OCI-LY3 (cell line): ENCODE data around the gene MLXIP.
A peak's percentile ranks its signal among the peaks of the same experiment; 100 is the strongest.

ENCODE experiments used
- H2AFZ ChIP-seq: fragments of 200-600, 300-600 bp; shearing (Covaris generic); 2 replicates; pipeline ENCODE4 v1.6.0; 2014; ENCODE audit warnings: antibody characterized with exemption, low read depth, low read length
- H3K27ac ChIP-seq: fragments of 200-600, 300-600 bp; sonication (generic); 2 replicates; pipeline ENCODE4 v1.5.1; 2014; ENCODE audit warnings: mild to moderate bottlenecking, low read length, moderate library complexity, mixed read lengths
- H3K27me3 ChIP-seq: fragments of 200-600, 300-600 bp; sonication (generic); 2 replicates; pipeline ENCODE4 v1.6.1; 2014; ENCODE audit warnings: low read depth, low read length, mixed read lengths
- H3K36me3 ChIP-seq: fragments of 200-600, 300-600 bp; sonication (generic); replicated peaks from 2 replicates; pipeline ENCODE3; 2014; ENCODE audit warnings: low read depth, low read length, mixed read lengths
- H3K4me1 ChIP-seq: fragments of 300-600, 200-600 bp; sonication (generic); 2 replicates; pipeline ENCODE4 v1.6.1; 2014; ENCODE audit warnings: low read length, mixed read lengths
- H3K4me2 ChIP-seq: fragments of 200-600, 300-600 bp; sonication (generic); 2 replicates; pipeline ENCODE4 v1.6.1; 2014; ENCODE audit warnings: low read length, mixed read lengths
- H3K4me3 ChIP-seq: fragments of 300-600, 200-600 bp; sonication (generic); 2 replicates; pipeline ENCODE4 v1.5.1; 2014; ENCODE audit warnings: antibody characterized with exemption, mild to moderate bottlenecking, low read length, moderate library complexity
- H3K79me2 ChIP-seq: fragments of 300-600, 200-600 bp; shearing (Covaris generic); 2 replicates; pipeline ENCODE4 v1.6.1; 2014; ENCODE audit warnings: mild to moderate bottlenecking, low read length, mixed read lengths
- H3K9ac ChIP-seq: fragments of 300-600, 200-600 bp; shearing (Covaris generic); 2 replicates; pipeline ENCODE4 v1.6.0; 2014; ENCODE audit warnings: mild to moderate bottlenecking, low read length, moderate library complexity
- H3K9me3 ChIP-seq: fragments of 200-600, 300-600 bp; shearing (Covaris generic); 2 replicates; pipeline ENCODE4 v1.6.1; 2014; ENCODE audit warnings: low read length, mixed read lengths; ENCODE audit not compliant: insufficient read depth
- H4K20me1 ChIP-seq: fragments of 200-600, 300-600 bp; sonication (generic); 2 replicates; pipeline ENCODE4 v1.6.1; 2016; ENCODE audit warnings: low read length, mixed read lengths; ENCODE audit not compliant: insufficient read depth
- EZH2phosphoT487 ChIP-seq: fragments of 200-600 bp; shearing (Covaris generic); IDR thresholded peaks from 2 replicates; pipeline ENCODE4 v1.6.1; 2018; ENCODE audit warnings: antibody characterized with exemption, mixed run types, low read depth
- TF ChIP-seq, protein P1 (sequence below): fragments of 200-600, 300-600 bp; sonication (generic); IDR thresholded peaks from 2 replicates; pipeline ENCODE4 v1.5.1; 2014; ENCODE audit warnings: antibody characterized with exemption, low read length, low read depth

MLXIP gene

DNA sequence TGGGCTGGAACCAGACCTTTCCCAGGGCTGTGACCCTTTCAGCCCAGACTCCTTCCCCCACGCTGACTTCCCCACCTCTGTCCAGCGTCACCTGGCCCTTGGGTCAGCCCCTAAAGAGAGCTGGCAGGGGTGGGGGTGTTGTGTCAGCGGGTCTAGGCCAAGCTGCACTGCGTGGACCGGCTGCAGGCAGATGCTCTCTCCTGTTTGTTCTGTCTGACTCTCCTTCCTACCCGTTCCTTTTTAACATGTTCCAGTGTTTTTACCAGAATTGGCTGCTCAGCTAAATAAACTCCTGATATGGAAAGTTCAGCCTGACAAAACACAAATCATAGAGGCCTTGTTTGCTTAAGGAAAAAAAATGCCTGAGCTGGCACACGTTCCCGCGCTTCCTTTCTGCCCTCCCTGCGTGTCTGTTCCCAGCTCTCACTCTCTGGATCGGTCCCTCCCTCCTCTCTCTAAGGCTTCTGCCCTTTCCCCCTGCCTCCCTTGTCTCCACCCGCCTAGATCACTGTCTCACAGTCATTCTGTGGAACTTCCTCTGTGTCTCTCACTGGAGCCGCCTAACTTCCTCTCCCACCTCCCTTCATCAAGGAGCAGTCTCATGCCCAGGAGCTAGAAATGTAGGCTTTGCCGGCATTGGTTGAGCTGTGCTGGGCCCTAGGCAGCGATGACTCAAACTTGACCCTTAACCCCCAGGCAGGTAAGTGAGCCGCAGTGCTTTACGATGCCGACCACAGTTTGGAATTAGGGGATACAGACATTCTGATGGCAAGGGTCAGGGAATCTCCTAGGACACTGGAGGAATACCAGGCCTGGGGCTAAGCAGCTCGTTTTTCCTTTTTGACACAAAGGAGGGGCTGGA is 15.5 kb upstream of the MLXIP start:
- H3K36me3 ChIP-seq, result peaks cover 25% of the 10 kb centered on the region
- H3K4me2 ChIP-seq, result no peak overlapping the region
- H3K79me2 ChIP-seq, result no peaks in the 10 kb centered on the region
- no peaks in the 10 kb centered on the region for H3K27me3 ChIP-seq
- no peaks in the 10 kb centered on the region for H3K9me3 ChIP-seq
- peaks cover 5% of the 10 kb centered on the region for H3K4me1 ChIP-seq
- no peak overlapping the region for H3K27ac ChIP-seq
- no peaks in the 10 kb centered on the region for H4K20me1 ChIP-seq
- no peak overlapping the region for H2AFZ ChIP-seq
- H3K9ac ChIP-seq, result no peak overlapping the region
- no peak overlapping the region for H3K4me3 ChIP-seq
- TF ChIP-seq, protein P1, sequence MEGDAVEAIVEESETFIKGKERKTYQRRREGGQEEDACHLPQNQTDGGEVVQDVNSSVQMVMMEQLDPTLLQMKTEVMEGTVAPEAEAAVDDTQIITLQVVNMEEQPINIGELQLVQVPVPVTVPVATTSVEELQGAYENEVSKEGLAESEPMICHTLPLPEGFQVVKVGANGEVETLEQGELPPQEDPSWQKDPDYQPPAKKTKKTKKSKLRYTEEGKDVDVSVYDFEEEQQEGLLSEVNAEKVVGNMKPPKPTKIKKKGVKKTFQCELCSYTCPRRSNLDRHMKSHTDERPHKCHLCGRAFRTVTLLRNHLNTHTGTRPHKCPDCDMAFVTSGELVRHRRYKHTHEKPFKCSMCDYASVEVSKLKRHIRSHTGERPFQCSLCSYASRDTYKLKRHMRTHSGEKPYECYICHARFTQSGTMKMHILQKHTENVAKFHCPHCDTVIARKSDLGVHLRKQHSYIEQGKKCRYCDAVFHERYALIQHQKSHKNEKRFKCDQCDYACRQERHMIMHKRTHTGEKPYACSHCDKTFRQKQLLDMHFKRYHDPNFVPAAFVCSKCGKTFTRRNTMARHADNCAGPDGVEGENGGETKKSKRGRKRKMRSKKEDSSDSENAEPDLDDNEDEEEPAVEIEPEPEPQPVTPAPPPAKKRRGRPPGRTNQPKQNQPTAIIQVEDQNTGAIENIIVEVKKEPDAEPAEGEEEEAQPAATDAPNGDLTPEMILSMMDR, result no peak
- no peak for TF ChIP-seq EZH2phosphoT487

DNA sequence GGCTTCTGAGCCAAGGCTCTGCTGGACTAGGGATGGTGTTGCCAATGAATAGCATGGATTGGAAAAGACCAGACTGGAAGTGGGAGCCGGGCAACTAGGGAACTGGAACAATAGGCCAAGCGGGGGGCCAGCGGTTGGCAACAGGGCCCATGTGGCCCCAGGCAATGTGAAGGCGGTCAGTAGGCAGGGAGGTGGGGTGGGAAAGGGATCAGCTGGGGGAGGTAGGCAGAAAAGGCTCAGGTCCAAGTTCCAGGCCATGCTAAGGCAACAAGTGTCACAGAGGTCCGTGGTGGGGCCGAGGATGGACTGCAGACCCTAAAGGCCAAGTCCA is 14.9 kb upstream of the MLXIP start:
- H2AFZ ChIP-seq, result no peak overlapping the region
- no peak overlapping the region for H3K9ac ChIP-seq
- no peaks in the 10 kb centered on the region for H3K9me3 ChIP-seq
- no peak overlapping the region for H3K4me2 ChIP-seq
- no peaks in the 10 kb centered on the region for H3K79me2 ChIP-seq
- TF ChIP-seq, protein P1, result no peak
- TF ChIP-seq EZH2phosphoT487, result no peak
- no peaks in the 10 kb centered on the region for H4K20me1 ChIP-seq
- H3K27me3 ChIP-seq, result no peaks in the 10 kb centered on the region
- H3K4me3 ChIP-seq, result no peak overlapping the region
- no peak overlapping the region for H3K27ac ChIP-seq
- peaks cover 9% of the 10 kb centered on the region for H3K4me1 ChIP-seq
- H3K36me3 ChIP-seq, result peaks cover 23% of the 10 kb centered on the region

DNA sequence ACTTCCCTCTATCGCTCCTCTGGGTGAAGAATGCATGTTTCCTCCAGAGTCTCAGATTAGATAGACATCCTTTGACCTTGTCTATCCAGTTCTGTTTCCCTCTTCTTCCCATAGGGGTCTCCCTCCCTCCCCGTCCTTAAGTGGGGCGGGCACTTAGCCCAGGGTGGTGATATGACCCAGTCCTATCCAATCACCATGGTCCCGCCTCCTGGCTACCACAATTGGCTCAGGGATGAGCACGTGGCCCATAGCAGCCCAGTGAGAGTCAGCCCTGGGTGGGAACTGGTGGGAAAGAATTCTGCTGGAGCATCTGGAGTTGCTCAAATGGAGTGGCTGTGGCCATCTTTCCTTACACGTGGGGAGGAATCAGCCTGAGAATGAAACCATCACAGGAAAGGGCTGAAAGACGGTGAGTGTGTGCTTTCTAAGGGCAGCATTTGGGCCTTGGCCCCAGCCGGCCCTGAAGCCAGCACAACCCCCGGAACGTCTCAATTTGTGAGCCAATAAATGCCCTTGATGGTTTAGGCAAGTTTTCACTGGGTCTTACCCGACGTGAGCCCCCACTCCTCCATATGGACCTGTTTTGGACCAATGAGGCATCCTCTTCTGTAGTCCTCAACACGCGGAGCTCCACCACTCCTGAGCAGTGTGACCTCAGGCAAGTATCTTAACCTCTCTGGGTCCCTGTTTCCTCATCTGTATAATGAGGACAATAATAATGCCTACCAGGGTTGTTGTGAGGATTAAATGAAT is 14.4 kb upstream of the MLXIP start:
- H3K27ac ChIP-seq, result no peak overlapping the region
- no peaks in the 10 kb centered on the region for H3K27me3 ChIP-seq
- no peak overlapping the region for H2AFZ ChIP-seq
- peaks cover 9% of the 10 kb centered on the region for H3K4me1 ChIP-seq
- H3K79me2 ChIP-seq, result no peaks in the 10 kb centered on the region
- H3K4me3 ChIP-seq, result no peak overlapping the region
- H3K4me2 ChIP-seq, result no peak overlapping the region
- no peaks in the 10 kb centered on the region for H3K9me3 ChIP-seq
- TF ChIP-seq, protein P1, result peak; percentile 28; the same call in 1 of the 2 replicates
- TF ChIP-seq EZH2phosphoT487, result no peak
- H4K20me1 ChIP-seq, result no peaks in the 10 kb centered on the region
- peaks cover 17% of the 10 kb centered on the region for H3K36me3 ChIP-seq
- no peak overlapping the region for H3K9ac ChIP-seq

DNA sequence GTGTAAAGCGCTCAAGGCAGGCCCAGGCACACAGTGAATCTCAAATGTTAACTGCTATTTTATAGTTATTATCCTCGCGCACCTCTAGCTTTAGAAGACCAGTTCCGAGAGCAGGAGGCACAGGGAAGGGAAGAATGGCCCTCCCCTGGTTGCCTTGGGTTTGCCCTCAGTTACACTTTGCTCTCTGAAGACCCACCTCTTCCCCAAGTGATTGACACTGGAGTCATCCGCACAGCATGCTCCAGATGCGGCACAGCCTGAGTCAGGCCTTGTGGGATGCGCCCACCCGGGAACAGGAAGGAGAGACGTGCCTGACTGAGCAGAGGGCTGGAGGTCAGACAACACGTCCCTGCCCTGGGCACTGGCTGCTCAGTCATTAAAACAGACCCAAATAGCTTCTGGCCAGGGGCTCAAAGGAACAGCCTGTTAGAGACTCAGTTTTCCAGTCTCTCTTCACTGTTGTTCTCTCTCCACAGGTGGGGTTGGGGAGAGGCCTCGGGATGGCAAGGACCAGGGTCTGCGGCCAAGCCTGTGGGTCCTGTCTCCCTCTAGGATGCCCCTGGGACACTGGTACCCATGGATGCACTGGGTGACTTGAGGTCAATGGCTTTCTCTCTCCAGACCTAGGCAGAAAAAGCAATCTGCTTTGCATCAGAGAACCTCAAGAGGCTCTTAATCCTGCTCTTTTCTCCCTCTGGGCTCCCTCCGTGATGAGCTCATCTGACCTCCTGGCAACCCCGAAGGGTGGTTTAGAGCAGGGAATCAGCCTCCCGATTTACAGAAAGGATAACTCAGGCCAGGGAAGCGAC is 13.6 kb upstream of the MLXIP start:
- Histone ChIP-seq H3K27me3 (no peaks in the 10 kb centered on the region), H3K4me3 (no peak overlapping the region), H3K27ac (no peak overlapping the region), H3K79me2 (no peaks in the 10 kb centered on the region), H3K4me1 (peaks cover 9% of the 10 kb centered on the region), H2AFZ (no peak overlapping the region), H3K9ac (no peak overlapping the region), H3K4me2 (no peak overlapping the region), H4K20me1 (no peaks in the 10 kb centered on the region), H3K9me3 (no peaks in the 10 kb centered on the region), H3K36me3 (peaks cover 10% of the 10 kb centered on the region)
- TF ChIP-seq EZH2phosphoT487, result no peak
- TF ChIP-seq, protein P1, result no peak
